RWPE1 (cell line): Measurements from ENCODE around the gene FTSJ1.
A peak's percentile ranks its signal among the peaks of the same experiment; 100 is the strongest.
"Not testable (repeated sequence)": the region's sequence is repeated elsewhere in the genome, so short reads cannot be mapped to it uniquely, and the experiment has no call there.

Experiments used
- CTCF ChIA-PET: fragments of 350-600 bp; sonication (Branson Sonifier 250); formaldehyde crosslinking; extraction: SDS; loops from one replicate; lab custom pipeline; 2021; lab: Yijun Ruan, JAX
- POLR2A ChIA-PET: fragments of 400-600 bp; formaldehyde crosslinking; extraction: SDS; loops from one replicate; lab custom pipeline; 2020; ENCODE audit warnings: antibody characterized with exemption; ENCODE audit not compliant: low non-redundant PET; lab: Yijun Ruan, JAX
- DNase-seq: peaks from one replicate; pipeline ENCODE4 v3.0.0; 2012; ENCODE audit warnings: low spot score
- H3K27ac ChIP-seq: fragments of 450-650 bp; 2 replicates; pipeline ENCODE4 v1.5.1; 2017
- TF ChIP-seq, protein P1 (sequence below): fragments of 450-650 bp; conservative IDR thresholded peaks from 2 replicates; pipeline ENCODE4 v1.5.1; 2017; ENCODE audit warnings: low read depth, mild to moderate bottlenecking

The FTSJ1 gene

DNA sequence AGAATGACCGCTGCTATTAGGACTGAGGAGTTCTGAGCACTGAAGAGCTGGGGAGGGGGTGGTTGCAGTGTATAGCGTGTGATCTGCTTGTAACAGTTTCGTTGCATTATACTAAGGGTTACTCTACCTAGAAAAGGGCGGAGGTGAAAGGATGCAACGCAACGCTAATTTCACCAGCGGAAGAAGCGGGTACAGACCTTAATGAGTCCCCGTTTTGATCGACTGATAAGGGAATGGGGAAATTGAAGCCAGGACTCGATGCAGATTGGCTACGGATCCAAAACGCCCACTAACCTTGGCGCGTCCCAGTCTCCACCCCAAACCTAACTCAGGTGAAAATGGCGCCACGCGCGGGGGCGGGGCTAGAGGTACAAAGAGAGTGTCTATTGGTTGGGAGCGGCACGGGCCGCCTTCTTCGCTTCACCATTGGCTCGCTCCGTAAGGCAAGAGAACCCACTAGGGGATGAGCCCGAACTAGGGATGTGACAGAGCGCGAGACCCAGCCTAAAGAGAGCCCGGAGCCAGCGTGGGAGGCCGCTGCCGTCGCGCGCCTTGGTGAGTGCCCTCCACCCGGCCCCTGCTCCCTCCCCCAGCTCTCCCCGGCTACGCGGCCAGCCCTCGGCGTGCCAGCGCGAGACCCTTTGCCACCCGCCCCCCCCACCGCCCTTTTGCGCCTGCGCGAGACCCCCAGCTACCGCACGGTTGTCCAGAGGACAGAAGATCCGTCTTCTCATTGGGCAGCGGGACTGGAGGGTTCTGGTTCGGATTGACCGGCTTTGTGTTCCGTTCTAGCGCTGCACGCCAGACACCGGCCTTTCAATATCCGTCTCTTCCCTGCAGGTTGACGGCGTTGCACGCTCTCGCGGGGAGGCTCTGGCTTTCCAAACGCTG, 45.6 kb downstream of the FTSJ1 start, which contains the start of gene EBP:
EBP (plus strand) TSS at position 456 of the 891 bp plus-strand sequence. CDS start 1,964 bp downstream, outside the sequence.
- TF ChIP-seq, protein P1, sequence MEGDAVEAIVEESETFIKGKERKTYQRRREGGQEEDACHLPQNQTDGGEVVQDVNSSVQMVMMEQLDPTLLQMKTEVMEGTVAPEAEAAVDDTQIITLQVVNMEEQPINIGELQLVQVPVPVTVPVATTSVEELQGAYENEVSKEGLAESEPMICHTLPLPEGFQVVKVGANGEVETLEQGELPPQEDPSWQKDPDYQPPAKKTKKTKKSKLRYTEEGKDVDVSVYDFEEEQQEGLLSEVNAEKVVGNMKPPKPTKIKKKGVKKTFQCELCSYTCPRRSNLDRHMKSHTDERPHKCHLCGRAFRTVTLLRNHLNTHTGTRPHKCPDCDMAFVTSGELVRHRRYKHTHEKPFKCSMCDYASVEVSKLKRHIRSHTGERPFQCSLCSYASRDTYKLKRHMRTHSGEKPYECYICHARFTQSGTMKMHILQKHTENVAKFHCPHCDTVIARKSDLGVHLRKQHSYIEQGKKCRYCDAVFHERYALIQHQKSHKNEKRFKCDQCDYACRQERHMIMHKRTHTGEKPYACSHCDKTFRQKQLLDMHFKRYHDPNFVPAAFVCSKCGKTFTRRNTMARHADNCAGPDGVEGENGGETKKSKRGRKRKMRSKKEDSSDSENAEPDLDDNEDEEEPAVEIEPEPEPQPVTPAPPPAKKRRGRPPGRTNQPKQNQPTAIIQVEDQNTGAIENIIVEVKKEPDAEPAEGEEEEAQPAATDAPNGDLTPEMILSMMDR, result no peak
- H3K27ac ChIP-seq, result peak within 1 kb of the TSS; percentile 84
- peak; percentile 89 for DNase-seq
- ChIA-PET POLR2A (interaction anchor here (0.6 kb wide), 1 partner anchor 500 kb away, joined by 3 read pairs; no protein-coding TSS in a partner anchor), CTCF (no interaction called here)

DNA sequence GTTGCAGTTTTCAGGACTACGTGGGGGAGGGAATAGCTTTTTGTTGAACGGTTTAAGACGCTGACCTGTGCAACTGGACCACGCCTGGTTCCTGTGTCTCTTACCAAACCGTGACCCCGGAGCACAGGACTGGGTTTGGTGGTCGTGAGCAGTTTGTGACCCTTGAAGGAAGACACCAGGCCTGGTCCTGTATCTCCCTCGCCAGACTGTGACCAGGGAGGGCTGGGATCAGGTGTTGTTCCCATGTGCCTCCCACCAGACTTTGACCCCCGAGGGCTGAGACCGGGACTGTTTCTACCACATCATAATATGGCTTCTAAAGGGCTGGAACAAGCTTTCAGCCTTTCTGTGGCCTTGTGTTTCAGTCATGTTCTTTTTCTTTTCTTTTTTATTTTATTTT, 46.3 kb downstream of the FTSJ1 start:
- TF ChIP-seq, protein P1, result no peak
- CTCF ChIA-PET, result no interaction called here
- peak overlapping the region; percentile 84 for H3K27ac ChIP-seq
- no peak for DNase-seq
- POLR2A ChIA-PET, result interaction anchor here (0.6 kb wide), 1 partner anchor 501 kb away, joined by 3 read pairs; no protein-coding TSS in a partner anchor

DNA sequence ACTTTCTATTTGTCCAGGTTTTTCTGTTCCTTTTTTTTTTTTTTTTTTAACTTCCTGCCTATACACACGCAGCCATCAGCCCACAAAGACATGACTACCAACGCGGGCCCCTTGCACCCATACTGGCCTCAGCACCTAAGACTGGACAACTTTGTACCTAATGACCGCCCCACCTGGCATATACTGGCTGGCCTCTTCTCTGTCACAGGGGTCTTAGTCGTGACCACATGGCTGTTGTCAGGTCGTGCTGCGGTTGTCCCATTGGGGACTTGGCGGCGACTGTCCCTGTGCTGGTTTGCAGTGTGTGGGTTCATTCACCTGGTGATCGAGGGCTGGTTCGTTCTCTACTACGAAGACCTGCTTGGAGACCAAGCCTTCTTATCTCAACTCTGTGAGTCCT, 47.7 kb downstream of the FTSJ1 start:
- ChIA-PET CTCF (no interaction called here), POLR2A (no interaction called here)

DNA sequence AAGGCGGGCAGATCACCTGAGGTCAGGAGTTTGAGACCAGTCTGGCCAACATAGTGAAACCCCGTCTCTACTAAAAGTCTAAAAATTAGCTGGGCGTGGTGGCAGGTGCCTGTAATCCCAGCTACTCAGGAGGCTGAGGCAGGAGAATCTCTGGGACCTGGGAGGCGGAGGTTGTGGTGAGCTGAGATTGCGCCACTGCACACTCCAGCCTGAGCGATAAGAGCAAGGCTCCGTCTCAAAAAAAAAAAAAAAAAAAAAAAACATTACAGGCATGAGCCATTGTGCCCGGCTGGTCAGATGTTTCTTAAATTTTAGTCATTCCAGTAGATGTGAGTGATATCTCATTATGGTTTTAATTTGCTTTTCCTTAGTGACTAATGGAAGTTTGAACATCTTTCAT, 49.9 kb downstream of the FTSJ1 start:
- DNase-seq, POLR2A ChIA-PET, CTCF ChIA-PET: not testable (repeated sequence)
- peak overlapping the region; percentile 34 for H3K27ac ChIP-seq

More for the DNA sequence above, 47.7 kb downstream of the FTSJ1 start:
- peak overlapping the region; percentile 84 for H3K27ac ChIP-seq
- no peak for DNase-seq
- TF ChIP-seq, protein P1, result no peak

DNA sequence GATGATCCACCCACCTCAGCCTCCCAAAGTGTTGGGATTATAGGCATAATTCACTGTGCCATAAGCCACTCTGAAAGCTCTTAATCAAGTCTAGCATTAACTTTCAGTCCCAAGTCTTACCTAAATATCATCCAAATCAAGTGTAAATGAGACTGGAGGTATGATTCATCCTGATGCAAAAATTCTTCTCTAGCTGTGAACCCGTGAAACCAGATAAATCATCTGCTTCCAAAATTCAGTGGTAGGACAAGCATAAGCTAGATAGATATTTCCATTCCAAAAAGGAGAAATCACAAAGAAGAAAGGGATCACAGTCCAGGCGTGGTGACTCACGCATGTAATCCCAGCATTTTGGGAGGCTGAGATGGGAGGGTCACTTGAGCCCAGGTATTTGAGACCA, 54.7 kb downstream of the FTSJ1 start:
- H3K27ac ChIP-seq, result peak overlapping the region; percentile 96
- DNase-seq, result no peak
- TF ChIP-seq, protein P1, result no peak
- CTCF ChIA-PET, result interaction anchor here (0.6 to 1.0 kb wide), 2 partner anchors 9 to 65 kb away, joined by 3 to 4 read pairs; partner anchors contain the start of gene TBC1D25
- POLR2A ChIA-PET, result no interaction called here

DNA sequence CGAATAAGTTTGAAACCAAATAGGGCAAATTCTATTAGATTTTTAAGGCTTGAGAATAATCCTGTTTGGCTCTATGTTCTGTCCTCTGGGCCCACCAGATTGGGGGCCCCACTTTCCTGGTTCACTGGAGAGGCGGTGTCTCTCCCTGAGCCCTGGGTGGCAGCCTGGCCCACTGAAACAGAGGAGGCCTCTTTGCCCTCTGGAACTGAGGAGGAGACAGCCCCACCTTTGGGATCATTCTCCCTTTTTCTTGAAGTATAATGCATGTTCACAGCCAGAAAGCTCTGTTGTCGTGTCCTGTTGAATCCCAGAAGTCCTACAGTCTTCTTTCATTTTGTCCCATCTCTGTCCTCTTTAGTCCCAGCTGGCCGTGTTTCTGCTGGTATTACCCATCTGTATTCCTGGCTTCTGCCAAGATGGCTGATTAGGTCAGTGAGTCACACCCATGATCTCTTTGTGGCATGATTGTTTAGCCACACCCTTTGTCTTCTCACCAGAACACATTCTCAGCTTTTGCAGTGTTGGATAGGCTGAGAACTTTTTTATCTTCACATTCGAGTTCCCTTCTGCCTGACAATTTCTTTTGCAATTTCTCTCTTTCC, 55.5 kb downstream of the FTSJ1 start:
- DNase-seq, result peak; percentile 57
- TF ChIP-seq, protein P1, result no peak
- POLR2A ChIA-PET, result interaction anchor here (0.7 kb wide), 1 partner anchor 484 kb away, joined by 4 read pairs; no protein-coding TSS in a partner anchor
- peak overlapping the region; percentile 96 for H3K27ac ChIP-seq
- CTCF ChIA-PET, result interaction anchor here (0.6 kb wide), 1 partner anchor 57 kb away, joined by 3 read pairs; no protein-coding TSS in a partner anchor
